Loucy (cell line): ENCODE measurements around the gene KRTAP22-1.

Experiments used
- H2AFZ ChIP-seq: fragments of 200-600 bp; sonication (generic); 2 replicates; pipeline ENCODE4 v1.6.0; 2016; ENCODE audit warnings: antibody characterized with exemption, mild to moderate bottlenecking, low read length, moderate library complexity
- H3F3A ChIP-seq: fragments of 200-600 bp; 2 replicates; pipeline ENCODE4 v1.6.0; 2016; ENCODE audit warnings: antibody characterized with exemption, low read depth, mild to moderate bottlenecking
- H3K27me3 ChIP-seq: fragments of 200-600 bp; sonication (generic); 2 replicates; pipeline ENCODE4 v1.6.1; 2014; ENCODE audit warnings: low read length, mild to moderate bottlenecking; ENCODE audit not compliant: insufficient read depth, poor library complexity, severe bottlenecking
- H3K36me3 ChIP-seq: fragments of 200-600 bp; sonication (generic); 2 replicates; pipeline ENCODE4 v1.6.1; 2016; ENCODE audit warnings: low read length; ENCODE audit not compliant: insufficient read depth
- H3K4me1 ChIP-seq: fragments of 200-600 bp; sonication (generic); 2 replicates; pipeline ENCODE4 v1.5.1; 2014; ENCODE audit warnings: low read length, mild to moderate bottlenecking; ENCODE audit not compliant: insufficient read depth, poor library complexity, severe bottlenecking
- H3K4me2 ChIP-seq: fragments of 200-600 bp; sonication (generic); 2 replicates; pipeline ENCODE4 v1.6.0; 2014; ENCODE audit warnings: antibody characterized with exemption, low read length, low read depth, mild to moderate bottlenecking; ENCODE audit not compliant: poor library complexity, severe bottlenecking
- H3K4me3 ChIP-seq: fragments of 200-600 bp; sonication (generic); 2 replicates; pipeline ENCODE4 v1.5.1; 2014; ENCODE audit warnings: low read length, mild to moderate bottlenecking, mixed read lengths; ENCODE audit not compliant: poor library complexity, severe bottlenecking
- H3K79me2 ChIP-seq: fragments of 200-600 bp; sonication (generic); 2 replicates; pipeline ENCODE4 v1.6.1; 2014; ENCODE audit warnings: low read length; ENCODE audit not compliant: insufficient read depth
- H3K9ac ChIP-seq: fragments of 200-600 bp; sonication (generic); 2 replicates; pipeline ENCODE4 v1.6.0; 2014; ENCODE audit warnings: mild to moderate bottlenecking, low read depth, low read length, moderate library complexity; ENCODE audit not compliant: poor library complexity, severe bottlenecking
- H3K9me2 ChIP-seq: fragments of 200-600 bp; sonication (generic); replicated peaks from 2 replicates; pipeline ENCODE4 v1.6.1; 2016; ENCODE audit warnings: low read depth, low read length, mixed read lengths
- H3K9me3 ChIP-seq: fragments of 200-600 bp; sonication (generic); 2 replicates; pipeline ENCODE4 v1.6.1; 2014; ENCODE audit warnings: mild to moderate bottlenecking, antibody characterized with exemption, low read length, low read depth; ENCODE audit not compliant: insufficient read depth
- H4K20me1 ChIP-seq: fragments of 200-600 bp; sonication (generic); 2 replicates; pipeline ENCODE4 v1.6.0; 2014; ENCODE audit warnings: antibody characterized with exemption, low read length, mild to moderate bottlenecking; ENCODE audit not compliant: insufficient read depth, poor library complexity, severe bottlenecking
- EZH2phosphoT487 ChIP-seq: fragments of 200-600 bp; IDR thresholded peaks from 2 replicates; pipeline ENCODE4 v1.6.1; 2018; ENCODE audit warnings: antibody characterized with exemption, mild to moderate bottlenecking, moderate library complexity, borderline replicate concordance
- TF ChIP-seq, protein P1 (sequence below): fragments of 200-600 bp; sonication (generic); conservative IDR thresholded peaks from 2 replicates; pipeline ENCODE4 v1.5.1; 2014; ENCODE audit warnings: mild to moderate bottlenecking, antibody characterized with exemption, low read length

Gene KRTAP22-1

DNA sequence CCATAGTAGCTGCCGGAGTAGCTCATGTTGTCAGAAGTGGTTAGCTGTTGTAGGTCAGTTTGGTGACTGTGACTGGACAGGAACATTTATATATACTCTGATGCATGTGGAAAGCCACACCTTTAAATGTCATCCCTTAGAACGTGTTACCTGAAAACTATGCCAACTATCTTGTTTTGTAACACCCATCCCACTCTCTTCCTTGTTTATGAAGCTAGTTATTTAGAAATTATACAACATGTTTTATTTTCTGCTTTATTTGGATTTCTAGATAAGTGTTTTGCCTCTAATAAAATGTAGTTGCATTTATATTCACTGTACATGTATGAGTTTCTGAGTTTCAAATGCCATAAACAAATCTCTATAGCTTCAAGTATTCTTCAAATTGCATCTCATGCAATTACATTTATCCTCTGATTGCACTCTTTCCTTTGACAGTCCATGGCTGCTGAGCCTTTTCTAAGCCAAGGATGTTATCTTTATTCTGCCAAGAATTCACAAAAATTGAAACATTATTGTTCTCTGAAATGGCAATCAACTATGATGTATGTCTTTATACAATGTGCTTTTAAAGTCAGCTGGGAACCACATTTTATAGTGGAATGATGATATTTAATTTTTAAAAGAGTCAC is 39.5 kb upstream of the KRTAP22-1 start, which contains the start of gene KRTAP19-7:
Gene KRTAP19-7, minus strand, starts transcription at position 51 of the 632 bp plus-strand sequence. Its CDS starts 25 bp downstream, at position 26.
- Histone ChIP-seq H3K9ac (no peak within 1 kb of the TSS), H4K20me1 (no peaks in the 10 kb centered on the region), H3K4me1 (no peaks in the 10 kb centered on the region), H3K4me3 (no peak within 1 kb of the TSS), H3F3A (no peaks in the 10 kb centered on the region), H3K9me3 (no peaks in the 10 kb centered on the region), H3K79me2 (no peaks in the 10 kb centered on the region), H2AFZ (no peak within 1 kb of the TSS), H3K36me3 (no peaks in the 10 kb centered on the region), H3K27me3 (no peaks in the 10 kb centered on the region), H3K4me2 (no peak within 1 kb of the TSS), H3K9me2 (no peaks in the 10 kb centered on the region)
- TF ChIP-seq, protein P1, sequence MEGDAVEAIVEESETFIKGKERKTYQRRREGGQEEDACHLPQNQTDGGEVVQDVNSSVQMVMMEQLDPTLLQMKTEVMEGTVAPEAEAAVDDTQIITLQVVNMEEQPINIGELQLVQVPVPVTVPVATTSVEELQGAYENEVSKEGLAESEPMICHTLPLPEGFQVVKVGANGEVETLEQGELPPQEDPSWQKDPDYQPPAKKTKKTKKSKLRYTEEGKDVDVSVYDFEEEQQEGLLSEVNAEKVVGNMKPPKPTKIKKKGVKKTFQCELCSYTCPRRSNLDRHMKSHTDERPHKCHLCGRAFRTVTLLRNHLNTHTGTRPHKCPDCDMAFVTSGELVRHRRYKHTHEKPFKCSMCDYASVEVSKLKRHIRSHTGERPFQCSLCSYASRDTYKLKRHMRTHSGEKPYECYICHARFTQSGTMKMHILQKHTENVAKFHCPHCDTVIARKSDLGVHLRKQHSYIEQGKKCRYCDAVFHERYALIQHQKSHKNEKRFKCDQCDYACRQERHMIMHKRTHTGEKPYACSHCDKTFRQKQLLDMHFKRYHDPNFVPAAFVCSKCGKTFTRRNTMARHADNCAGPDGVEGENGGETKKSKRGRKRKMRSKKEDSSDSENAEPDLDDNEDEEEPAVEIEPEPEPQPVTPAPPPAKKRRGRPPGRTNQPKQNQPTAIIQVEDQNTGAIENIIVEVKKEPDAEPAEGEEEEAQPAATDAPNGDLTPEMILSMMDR, result no peak
- TF ChIP-seq EZH2phosphoT487, result no peak

DNA sequence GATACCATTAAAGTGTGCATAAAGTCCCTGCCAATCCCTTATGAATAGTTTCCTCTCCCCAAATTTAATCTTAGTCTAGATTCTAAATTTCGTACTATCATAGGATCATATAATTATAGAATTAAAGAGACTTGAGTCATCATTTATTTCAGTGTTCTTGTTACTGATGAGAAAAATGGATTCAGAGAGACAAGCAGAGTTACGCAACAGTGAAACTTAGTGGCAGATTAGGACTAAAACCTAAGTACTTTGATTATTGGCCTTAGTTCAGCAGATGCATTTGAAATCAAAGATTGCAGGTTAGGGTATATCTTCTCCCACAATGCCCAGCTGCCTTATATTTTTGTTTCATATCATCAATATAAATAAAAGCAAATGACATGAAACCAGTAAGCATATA is 38.9 kb upstream of the KRTAP22-1 start:
- Histone ChIP-seq H3K4me2 (no peak overlapping the region), H3K27me3 (no peaks in the 10 kb centered on the region), H3K9me3 (no peaks in the 10 kb centered on the region)

GRCh38 chr21:30563072-30563471 is 37.8 kb upstream of the KRTAP22-1 start:
- no peaks in the 10 kb centered on the region for H3K9me3 ChIP-seq

More for the DNA sequence above, 38.9 kb upstream of the KRTAP22-1 start:
- Histone ChIP-seq H3K4me3 (no peak overlapping the region), H3F3A (no peaks in the 10 kb centered on the region), H3K4me1 (no peaks in the 10 kb centered on the region), H3K79me2 (no peaks in the 10 kb centered on the region), H3K36me3 (no peaks in the 10 kb centered on the region), H4K20me1 (no peaks in the 10 kb centered on the region), H3K9me2 (no peaks in the 10 kb centered on the region), H3K9ac (no peak overlapping the region), H2AFZ (no peak overlapping the region)
- no peak for TF ChIP-seq EZH2phosphoT487
- TF ChIP-seq, protein P1, result no peak

More at GRCh38 chr21:30563072-30563471, 37.8 kb upstream of the KRTAP22-1 start:
- no peaks in the 10 kb centered on the region for H3K9me2 ChIP-seq
- H3K27me3 ChIP-seq, result no peaks in the 10 kb centered on the region
- no peaks in the 10 kb centered on the region for H3K79me2 ChIP-seq
- no peaks in the 10 kb centered on the region for H3K36me3 ChIP-seq
- no peak overlapping the region for H3K9ac ChIP-seq
- H3F3A ChIP-seq, result no peaks in the 10 kb centered on the region
- H3K4me3 ChIP-seq, result no peak overlapping the region
- no peak overlapping the region for H2AFZ ChIP-seq
- H3K4me2 ChIP-seq, result no peak overlapping the region
- no peak for TF ChIP-seq EZH2phosphoT487
- TF ChIP-seq, protein P1, result no peak
- H3K4me1 ChIP-seq, result no peaks in the 10 kb centered on the region
- no peaks in the 10 kb centered on the region for H4K20me1 ChIP-seq
